Measurements from ENCODE around the gene HYAL1. TPM values are rescaled to one million over a fixed set of nuclear protein-coding genes. Genes with fewer than 3 reads are reported as not detected.

The HYAL1 gene
- total RNA-seq, 1 donor from 2014 or later = 0.47 TPM

- no peak overlapping the region for H3K27ac Mint-ChIP-seq
- no peaks in the 10 kb centered on the region for H3K9me3 Mint-ChIP-seq
- CTCF ChIA-PET = no interaction called here
- peaks cover 39% of the 10 kb centered on the region for H3K4me1 Mint-ChIP-seq
- POLR2A ChIA-PET = no interaction called here
- H3K27me3 Mint-ChIP-seq = no peaks in the 10 kb centered on the region
- no peak for ATAC-seq (ENCODE audit: low read depth)
- H3K36me3 Mint-ChIP-seq (ENCODE audit: low read depth) = peaks cover 53% of the 10 kb centered on the region
- no peak overlapping the region for H3K4me3 Mint-ChIP-seq
- DNase-seq = no peak
- TF ChIP-seq CTCF (IDR thresholded peaks at IDR 0.05) = no peak
- intact Hi-C loops (cut with micrococcal nuclease) = no loop called here
These were observed 27.0 kb upstream of the HYAL1 start for GRCh38 chr3:50330330-50330729.

- peak within 1 kb of the TSS; percentile 84 for H3K27ac Mint-ChIP-seq
- no peaks in the 10 kb centered on the region for H3K27me3 Mint-ChIP-seq
- TF ChIP-seq CTCF (IDR thresholded peaks at IDR 0.05) = no peak
- DNase-seq (peak; percentile 91), ATAC-seq (ENCODE audit: low read depth) (peak; percentile 96)
- CTCF ChIA-PET = interaction anchor here (1.2 kb wide), 1 partner anchor 9 kb away, joined by 4 read pairs; no protein-coding TSS in a partner anchor
- peaks cover 25% of the 10 kb centered on the region for H3K4me1 Mint-ChIP-seq
- intact Hi-C loops (cut with micrococcal nuclease) = loop anchor here (1.0 to 2.0 kb wide), 3 partner anchors 9 to 91 kb away; partner anchors contain the start of genes GNAI2 and TMEM115
- H3K4me3 Mint-ChIP-seq = peak within 1 kb of the TSS; percentile 92
- POLR2A ChIA-PET = interaction anchor here (0.6 to 9.7 kb wide), 13 partner anchors 10 to 399 kb away, joined by 3 to 167 read pairs (median 4); partner anchors contain the start of genes CYB561D2, HYAL3, MON1A and NAA80
- peaks cover 51% of the 10 kb centered on the region for H3K36me3 Mint-ChIP-seq (ENCODE audit: low read depth)
- no peaks in the 10 kb centered on the region for H3K9me3 Mint-ChIP-seq
These were observed 24.7 kb upstream of the HYAL1 start, which contains the start of gene TUSC2 for GRCh38 chr3:50327943-50328691. Gene TUSC2, minus strand, starts transcription at chr3:50328223. Its CDS starts 124 bp downstream, at chr3:50328099.

GRCh38 chr3:50327129-50327528 is 23.8 kb upstream of the HYAL1 start:
- no peak for TF ChIP-seq CTCF (IDR thresholded peaks at IDR 0.05)
- Mint-ChIP-seq H3K36me3 (ENCODE audit: low read depth) (peaks cover 49% of the 10 kb centered on the region), H3K4me1 (peaks cover 25% of the 10 kb centered on the region), H3K9me3 (no peaks in the 10 kb centered on the region), H3K27me3 (no peaks in the 10 kb centered on the region), H3K4me3 (peak overlapping the region; percentile 92), H3K27ac (peak overlapping the region; percentile 46)
- DNase-seq = no peak
- intact Hi-C loops (cut with micrococcal nuclease) = no loop called here
- CTCF ChIA-PET = no interaction called here
- POLR2A ChIA-PET = interaction anchor here (0.6 to 9.7 kb wide), 8 partner anchors 11 to 387 kb away, joined by 3 to 167 read pairs (median 4); partner anchors contain the start of genes CYB561D2, HYAL3, NAA80 and NPRL2
- ATAC-seq (ENCODE audit: low read depth) = no peak

GRCh38 chr3:50326182-50326541 is 22.8 kb upstream of the HYAL1 start:
- H3K27me3 Mint-ChIP-seq = no peaks in the 10 kb centered on the region
- H3K4me3 Mint-ChIP-seq = peak overlapping the region; percentile 53
- H3K4me1 Mint-ChIP-seq = peaks cover 25% of the 10 kb centered on the region
- H3K27ac Mint-ChIP-seq = no peak overlapping the region
- no peak for DNase-seq
- peaks cover 41% of the 10 kb centered on the region for H3K36me3 Mint-ChIP-seq (ENCODE audit: low read depth)
- TF ChIP-seq CTCF (IDR thresholded peaks at IDR 0.05) = no peak
- H3K9me3 Mint-ChIP-seq = no peaks in the 10 kb centered on the region
- ChIA-PET POLR2A (interaction anchor here (0.9 to 9.7 kb wide), 2 partner anchors 12 to 25 kb away, joined by 3 to 167 read pairs; partner anchors contain the start of genes CYB561D2, NPRL2 and RASSF1), CTCF (no interaction called here)
- no peak for ATAC-seq (ENCODE audit: low read depth)
- intact Hi-C loops (cut with micrococcal nuclease) = no loop called here

- peaks cover 26% of the 10 kb centered on the region for H3K4me1 Mint-ChIP-seq
- DNase-seq (no peak), ATAC-seq (ENCODE audit: low read depth) (no peak)
- no peaks in the 10 kb centered on the region for H3K27me3 Mint-ChIP-seq
- H3K9me3 Mint-ChIP-seq = no peaks in the 10 kb centered on the region
- POLR2A ChIA-PET = interaction anchor here (0.9 to 9.7 kb wide), 2 partner anchors 13 to 25 kb away, joined by 3 to 167 read pairs; partner anchors contain the start of genes CYB561D2, NPRL2 and RASSF1
- H3K27ac Mint-ChIP-seq = no peak overlapping the region
- intact Hi-C loops (cut with micrococcal nuclease) = no loop called here
- peak overlapping the region; percentile 7 for H3K4me3 Mint-ChIP-seq
- peaks cover 36% of the 10 kb centered on the region for H3K36me3 Mint-ChIP-seq (ENCODE audit: low read depth)
- CTCF ChIA-PET = interaction anchor here (2.2 kb wide), 1 partner anchor 11 kb away, joined by 9 read pairs; no protein-coding TSS in a partner anchor
- no peak for TF ChIP-seq CTCF (IDR thresholded peaks at IDR 0.05)
These were observed 22.3 kb upstream of the HYAL1 start for GRCh38 chr3:50325497-50326181.
